Testis (tissue), 2 donors: ENCODE data around the gene IL18BP.

Experiments
- CTCF ChIP-seq, 3 experiments: fragments of 450-650 bp in 2 of 3; fragments of 200-600 bp in 1 of 3; sonication (generic) in 1 of 3; IDR thresholded peaks; one replicate each; pipeline ENCODE4 v1.5.1; 2016 to 2019; ENCODE audit warnings: antibody characterized with exemption in 3 of 3, mild to moderate bottlenecking in 2 of 3, moderate library complexity in 1 of 3
- POLR2A ChIP-seq: fragments of 450-650 bp; IDR thresholded peaks from one replicate; pipeline ENCODE4 v1.6.1; 2017; ENCODE audit warnings: antibody characterized with exemption, mild to moderate bottlenecking, moderate library complexity

GRCh38 chr11:72001834-72002591, 3.3 kb downstream of the IL18BP start:
- TF ChIP-seq POLR2A, result no peak
- no peak for TF ChIP-seq CTCF (IDR thresholded peaks at IDR 0.05)
